SKM-1 (cell line): ENCODE results near the gene ALOX5.
A peak's percentile ranks its signal among the peaks of the same experiment; 100 is the strongest.

Experiments used
- DNase-seq: peaks from one replicate; lab custom pipeline; 2025; ENCODE audit not compliant: unreplicated experiment; lab: John Stamatoyannopoulos, UW

The ALOX5 gene

GRCh38 chr10:45422866-45423659 is 49.0 kb downstream of the ALOX5 start:
- DNase-seq: no peak

GRCh38 chr10:45423976-45424499 is 50.0 kb downstream of the ALOX5 start:
- no peak for DNase-seq

- DNase-seq: no peak
Observed at GRCh38 chr10:45424668-45425404, 50.8 kb downstream of the ALOX5 start.

- DNase-seq: no peak
Observed at GRCh38 chr10:45425621-45426563, 51.9 kb downstream of the ALOX5 start.

GRCh38 chr10:45427262-45427969 is 53.4 kb downstream of the ALOX5 start:
- no peak for DNase-seq

- no peak for DNase-seq
Observed at GRCh38 chr10:45427970-45428366, 54.0 kb downstream of the ALOX5 start.

- no peak for DNase-seq
Observed at GRCh38 chr10:45428611-45429510, 54.8 kb downstream of the ALOX5 start.

- no peak for DNase-seq
Observed at GRCh38 chr10:45429790-45430189, 55.8 kb downstream of the ALOX5 start.

- DNase-seq: no peak
Observed at GRCh38 chr10:45432113-45432512, 58.1 kb downstream of the ALOX5 start.

GRCh38 chr10:45432700-45433472 is 58.9 kb downstream of the ALOX5 start:
- no peak for DNase-seq

- DNase-seq: no peak
Observed at GRCh38 chr10:45433716-45434469, 59.9 kb downstream of the ALOX5 start.

GRCh38 chr10:45437587-45438465 is 63.8 kb downstream of the ALOX5 start:
- peak; percentile 27 for DNase-seq

- no peak for DNase-seq
Observed at GRCh38 chr10:45438466-45439090, 64.6 kb downstream of the ALOX5 start.

GRCh38 chr10:45439365-45439764 is 65.3 kb downstream of the ALOX5 start:
- DNase-seq: no peak

- DNase-seq: no peak
Observed at GRCh38 chr10:45439873-45440272, 65.9 kb downstream of the ALOX5 start.

GRCh38 chr10:45440511-45441062 is 66.6 kb downstream of the ALOX5 start:
- DNase-seq: no peak
